HT1080 (cell line): ENCODE data around the gene PGP. TPM values are rescaled to one million over a fixed set of nuclear protein-coding genes. Genes with fewer than 3 reads are reported as not detected.
A peak's percentile ranks its signal among the peaks of the same experiment; 100 is the strongest.
"Not testable (repeated sequence)": the region's sequence is repeated elsewhere in the genome, so short reads cannot be mapped to it uniquely, and the experiment has no call there.

Source experiments
- DNase-seq: peaks from one replicate; pipeline ENCODE4 v3.0.0-alpha.2; 2015; ENCODE audit warnings: low read depth
- polyA plus RNA-seq, 2 experiments: library from polyadenylated mRNA; depleted of rRNA; stranded (reverse); fragments of >200 nt; gene quantifications; 2 replicates each; pipeline ENCODE4 v1.2.3, GENCODE V29; 2015
- total RNA-seq: library from RNA; depleted of rRNA; stranded (reverse); fragments of >200 nt; shearing (Covaris generic); gene quantifications from 2 replicates; pipeline ENCODE4 v1.2.3, GENCODE V29; 2014; rRNA removed

Gene PGP, protein sequence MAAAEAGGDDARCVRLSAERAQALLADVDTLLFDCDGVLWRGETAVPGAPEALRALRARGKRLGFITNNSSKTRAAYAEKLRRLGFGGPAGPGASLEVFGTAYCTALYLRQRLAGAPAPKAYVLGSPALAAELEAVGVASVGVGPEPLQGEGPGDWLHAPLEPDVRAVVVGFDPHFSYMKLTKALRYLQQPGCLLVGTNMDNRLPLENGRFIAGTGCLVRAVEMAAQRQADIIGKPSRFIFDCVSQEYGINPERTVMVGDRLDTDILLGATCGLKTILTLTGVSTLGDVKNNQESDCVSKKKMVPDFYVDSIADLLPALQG
- total RNA-seq: 40.0 and 50.1 TPM in 2 replicates
- 15.6 and 20.8 TPM in 2 replicates for polyA plus RNA-seq (2015; cell fraction: cytosol; rRNA removed)
- 29.6 and 33.8 TPM in 2 replicates for polyA plus RNA-seq (2015; cell fraction: nucleus; rRNA removed)

GRCh38 chr16:2214719-2214968 is at the start of gene PGP:
PGP (minus strand) TSS chr16:2214840; CDS start chr16:2214777, 63 bp downstream.
- no peak for DNase-seq

GRCh38 chr16:2263026-2263425 is 48.4 kb upstream of the PGP start:
- not testable (repeated sequence) for DNase-seq

DNA sequence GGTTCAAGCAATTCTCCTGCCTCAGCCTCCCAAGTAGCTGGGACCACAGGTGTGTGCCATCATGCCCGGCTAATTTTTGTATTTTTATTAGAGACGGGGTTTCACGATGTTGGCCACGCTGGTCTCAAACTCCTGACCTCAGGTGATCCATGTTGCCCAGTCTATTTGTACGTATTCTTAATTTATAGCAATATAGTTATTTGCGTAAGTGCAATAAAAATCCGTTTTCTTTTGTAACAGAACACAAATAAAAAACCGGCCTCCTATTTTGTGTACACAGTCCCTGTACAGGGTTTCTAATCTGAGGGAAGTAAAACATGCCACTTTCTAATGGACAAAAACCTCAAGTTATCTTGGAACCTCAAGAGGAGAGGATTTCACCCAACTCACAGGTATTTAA is 45.6 kb upstream of the PGP start:
- DNase-seq: no peak

- not testable (repeated sequence) for DNase-seq
Observed at GRCh38 chr16:2258530-2258929, 43.9 kb upstream of the PGP start.

- DNase-seq: no peak
Observed at GRCh38 chr16:2257726-2258125, 43.1 kb upstream of the PGP start.

GRCh38 chr16:2256531-2257140 is 42.0 kb upstream of the PGP start:
- no peak for DNase-seq

GRCh38 chr16:2253293-2253692 is 38.7 kb upstream of the PGP start:
- no peak for DNase-seq

GRCh38 chr16:2252806-2253148 is 38.1 kb upstream of the PGP start:
- no peak for DNase-seq

GRCh38 chr16:2251296-2252111 is 36.9 kb upstream of the PGP start, which contains the start of gene ECI1:
ECI1 (minus strand) TSS chr16:2251587; CDS start chr16:2251566, 21 bp downstream.
- peak; percentile 96 for DNase-seq

- DNase-seq: peak; percentile 55
Observed at GRCh38 chr16:2250652-2251295, 36.1 kb upstream of the PGP start.

- no peak for DNase-seq
Observed at GRCh38 chr16:2246301-2246885, 31.8 kb upstream of the PGP start.

DNA sequence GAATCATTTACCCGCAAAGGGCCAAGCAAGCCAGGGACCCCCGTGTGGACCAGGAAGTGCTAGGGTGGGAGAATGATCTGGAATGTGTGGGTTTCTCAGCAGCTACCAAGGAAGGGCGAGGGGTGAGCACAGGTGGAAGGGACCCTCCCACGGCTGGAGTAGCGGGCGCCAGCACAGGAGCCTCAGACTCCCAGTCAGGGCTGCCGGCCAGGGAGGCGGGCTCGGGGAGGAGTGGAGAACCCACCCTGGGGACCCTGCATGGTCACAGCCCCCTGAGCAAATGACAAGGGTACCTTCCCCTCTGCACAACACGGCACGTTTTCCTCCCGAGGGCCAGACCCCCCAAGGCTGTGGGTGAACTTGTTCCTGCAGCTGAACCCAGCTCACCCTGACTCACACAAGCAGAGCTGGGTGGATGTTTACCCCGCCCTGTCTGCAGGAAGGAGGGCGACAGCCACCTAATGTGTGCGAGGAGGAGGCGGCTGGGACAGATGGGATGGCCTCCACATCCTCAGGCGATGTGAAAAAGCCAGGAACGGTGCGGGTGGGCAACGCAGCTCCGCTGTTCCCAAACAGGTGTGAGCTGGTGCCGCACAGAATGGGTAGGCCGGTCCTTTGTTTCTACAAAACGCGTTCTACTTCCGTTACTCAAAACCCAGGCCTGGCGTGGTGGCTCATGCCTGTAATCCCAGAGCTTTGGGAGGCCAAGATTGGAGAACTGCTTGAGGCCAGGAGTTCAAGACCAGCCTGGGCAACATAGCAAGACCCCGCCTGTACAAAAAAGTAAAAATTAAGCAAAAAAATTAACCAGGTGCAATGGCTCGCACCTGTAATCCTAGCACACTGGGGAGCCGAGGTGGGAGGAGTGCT is 30.5 kb upstream of the PGP start:
- DNase-seq: no peak

GRCh38 chr16:2244301-2244700 is 29.7 kb upstream of the PGP start:
- DNase-seq: no peak

DNA sequence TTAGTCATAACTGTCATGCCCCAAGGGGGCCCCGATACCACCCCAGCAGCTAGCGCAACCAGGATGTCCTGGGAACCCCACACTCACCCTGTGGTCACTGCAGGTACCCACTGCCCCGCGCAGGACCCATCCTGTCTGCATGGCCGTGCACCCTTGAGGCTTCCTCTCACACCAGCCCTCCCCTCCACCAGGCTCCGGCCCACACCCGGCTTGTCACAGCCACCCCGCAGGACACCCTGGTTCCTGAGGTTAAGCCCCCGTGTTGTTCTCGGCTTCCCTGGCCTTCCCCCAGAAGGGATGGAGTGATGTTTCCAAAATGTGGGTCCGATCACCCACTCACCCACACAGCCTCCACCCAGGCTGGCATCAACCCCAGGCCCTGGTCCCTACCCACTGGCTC is 29.1 kb upstream of the PGP start:
- no peak for DNase-seq

DNA sequence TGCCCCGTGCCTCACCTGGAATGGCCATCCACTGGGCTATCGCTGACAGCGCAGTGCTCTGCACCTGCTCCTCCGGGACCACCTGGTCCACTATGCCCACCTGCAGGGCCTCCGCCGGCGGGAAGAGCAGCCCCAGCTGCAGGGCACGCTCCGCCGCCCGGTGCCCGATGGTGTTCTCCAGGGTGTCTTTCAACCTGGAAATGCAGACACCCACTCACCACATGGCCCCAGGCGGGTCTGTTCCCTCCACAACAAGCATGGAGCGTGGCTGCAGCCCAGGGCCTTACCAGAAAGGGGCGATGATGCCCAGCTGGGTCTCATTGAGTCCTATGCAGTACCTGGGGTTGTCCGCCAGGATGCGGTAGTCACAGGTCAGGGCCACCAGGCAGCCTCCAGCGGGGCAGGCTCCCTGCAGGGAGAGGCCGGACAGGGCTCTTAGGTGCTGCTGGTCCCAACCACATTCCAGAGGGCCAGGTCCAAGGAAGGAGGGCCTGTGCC is 28.4 kb upstream of the PGP start:
- no peak for DNase-seq

- no peak for DNase-seq
Observed at GRCh38 chr16:2242598-2242997, 28.0 kb upstream of the PGP start.

GRCh38 chr16:2240331-2240730 is 25.7 kb upstream of the PGP start:
- not testable (repeated sequence) for DNase-seq

DNA sequence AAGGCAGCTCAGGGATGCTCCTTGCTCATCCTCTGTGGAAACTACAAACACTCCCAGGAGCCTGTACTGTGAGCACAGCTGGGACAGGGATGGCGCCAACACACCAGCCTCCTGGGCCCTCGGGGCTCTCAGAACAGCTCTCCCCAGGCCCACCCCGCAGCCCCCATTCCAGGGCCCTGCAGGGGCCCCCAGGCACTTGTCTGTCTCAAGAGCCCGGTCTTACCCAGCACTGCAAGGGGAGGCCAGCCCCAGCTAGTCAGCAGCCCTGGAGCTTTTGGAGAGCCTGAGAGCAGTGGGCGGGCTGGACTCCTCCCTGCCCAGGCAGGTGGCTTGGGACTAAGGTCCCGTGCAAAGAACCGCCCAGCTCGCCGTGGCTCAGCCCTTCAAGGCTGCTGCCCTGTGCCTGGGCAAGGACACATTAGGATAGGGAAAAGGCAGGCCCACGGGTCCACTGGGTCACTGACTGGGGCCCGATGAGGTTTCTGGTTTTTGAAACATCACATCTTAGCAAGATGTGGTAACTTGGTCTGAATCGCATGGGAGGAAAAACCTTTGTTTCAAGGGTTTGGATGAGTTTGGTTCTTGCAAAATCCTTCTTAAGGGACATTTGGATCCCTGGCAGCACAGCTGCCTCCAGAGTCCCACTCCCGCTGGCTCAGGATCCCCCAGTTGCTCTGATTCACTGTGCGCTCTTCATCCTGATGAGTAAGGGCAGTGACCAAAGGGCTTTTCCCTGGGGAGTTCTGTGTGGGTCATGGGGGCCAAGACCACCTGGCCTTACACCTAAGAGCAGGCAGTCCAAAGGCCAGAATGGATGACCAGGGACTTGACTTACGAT is 24.4 kb upstream of the PGP start:
- DNase-seq: no peak

DNA sequence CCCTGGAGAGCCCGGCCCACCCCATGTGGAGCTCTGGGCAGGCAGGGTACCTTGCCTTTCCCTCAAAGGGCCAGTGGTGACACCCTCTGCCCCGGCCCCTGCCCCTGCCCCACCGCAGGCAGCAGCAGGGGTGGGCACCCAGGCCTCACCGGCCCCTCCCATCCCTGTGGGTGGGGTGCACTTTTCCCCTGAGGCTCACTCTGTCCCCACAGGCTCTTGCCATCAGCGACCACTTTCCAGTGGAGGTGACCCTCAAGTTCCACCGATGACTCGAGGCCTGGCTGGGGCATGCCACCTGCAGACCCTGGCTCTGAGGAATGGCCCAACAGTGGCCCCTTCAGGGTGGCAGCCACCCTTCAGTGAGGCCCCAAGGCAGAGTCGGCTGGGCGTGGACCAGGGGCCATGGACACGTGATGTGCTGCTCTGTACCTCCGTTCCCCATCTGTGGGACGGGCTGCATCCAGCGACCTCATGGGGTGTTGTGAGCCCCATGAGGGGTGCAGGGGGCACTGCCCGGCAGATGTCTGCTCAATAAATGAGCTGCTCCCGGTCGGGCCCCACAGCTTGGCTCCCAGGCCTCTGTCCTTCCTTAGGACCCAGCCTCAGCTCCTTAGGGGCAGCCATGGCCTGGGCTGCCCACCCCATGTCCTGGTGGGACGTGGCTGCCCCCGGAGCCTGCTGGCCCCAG is 23.7 kb upstream of the PGP start:
- DNase-seq: no peak
